ENCODE measurements around the gene AATF.

DNA sequence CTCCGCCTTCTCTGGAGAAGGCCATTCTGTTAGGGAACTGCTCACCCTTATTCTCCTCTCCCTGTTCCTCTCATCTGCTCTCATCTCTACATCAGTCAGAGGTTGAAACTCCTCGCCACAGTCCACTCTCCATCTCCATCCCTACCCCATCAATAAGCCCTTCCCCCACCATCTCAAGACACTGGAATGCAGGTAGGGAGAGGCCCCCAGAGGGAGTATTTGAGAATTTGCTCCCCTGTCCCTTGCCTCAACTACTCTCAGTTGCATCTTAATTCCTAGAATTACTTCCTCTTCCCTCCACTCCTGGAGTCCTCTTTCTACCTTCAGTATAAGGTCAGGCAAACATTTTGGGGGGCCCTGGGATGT is 2.0 kb upstream of the AATF start:
- TF ChIP-seq POLR2AphosphoS5 (IDR thresholded peaks at IDR 0.05) (no peak), POLR2A (IDR thresholded peaks at IDR 0.05) (no peak), EP300 (IDR thresholded peaks at IDR 0.05; ENCODE audit: low read depth) (no peak)
- TF ChIP-seq, protein P1, sequence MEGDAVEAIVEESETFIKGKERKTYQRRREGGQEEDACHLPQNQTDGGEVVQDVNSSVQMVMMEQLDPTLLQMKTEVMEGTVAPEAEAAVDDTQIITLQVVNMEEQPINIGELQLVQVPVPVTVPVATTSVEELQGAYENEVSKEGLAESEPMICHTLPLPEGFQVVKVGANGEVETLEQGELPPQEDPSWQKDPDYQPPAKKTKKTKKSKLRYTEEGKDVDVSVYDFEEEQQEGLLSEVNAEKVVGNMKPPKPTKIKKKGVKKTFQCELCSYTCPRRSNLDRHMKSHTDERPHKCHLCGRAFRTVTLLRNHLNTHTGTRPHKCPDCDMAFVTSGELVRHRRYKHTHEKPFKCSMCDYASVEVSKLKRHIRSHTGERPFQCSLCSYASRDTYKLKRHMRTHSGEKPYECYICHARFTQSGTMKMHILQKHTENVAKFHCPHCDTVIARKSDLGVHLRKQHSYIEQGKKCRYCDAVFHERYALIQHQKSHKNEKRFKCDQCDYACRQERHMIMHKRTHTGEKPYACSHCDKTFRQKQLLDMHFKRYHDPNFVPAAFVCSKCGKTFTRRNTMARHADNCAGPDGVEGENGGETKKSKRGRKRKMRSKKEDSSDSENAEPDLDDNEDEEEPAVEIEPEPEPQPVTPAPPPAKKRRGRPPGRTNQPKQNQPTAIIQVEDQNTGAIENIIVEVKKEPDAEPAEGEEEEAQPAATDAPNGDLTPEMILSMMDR (IDR thresholded peaks at IDR 0.05) = no peak

Measured in transverse colon (tissue), 4 donors.